ENCODE data around the gene PRKCA.

DNA sequence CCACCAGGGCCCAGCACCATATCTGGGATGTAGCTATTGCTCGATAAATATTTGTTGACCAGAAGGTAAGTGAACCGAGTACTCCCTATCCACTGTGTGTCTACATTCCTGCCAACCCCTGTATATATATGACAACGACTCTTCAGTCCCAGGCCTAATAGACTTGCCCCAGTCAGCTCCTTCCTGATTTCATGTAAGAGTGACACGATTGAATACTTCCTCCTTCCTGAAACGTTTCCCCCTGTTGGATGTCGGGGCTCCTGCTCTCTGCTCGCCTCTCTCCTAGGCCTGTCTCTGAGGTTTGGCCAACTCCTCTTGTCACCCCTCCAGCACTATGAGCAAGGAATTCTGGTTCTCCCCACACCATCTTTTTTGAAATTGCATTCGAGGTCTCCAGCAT is 178.9 kb downstream of the PRKCA start:
- TF ChIP-seq, protein P1, sequence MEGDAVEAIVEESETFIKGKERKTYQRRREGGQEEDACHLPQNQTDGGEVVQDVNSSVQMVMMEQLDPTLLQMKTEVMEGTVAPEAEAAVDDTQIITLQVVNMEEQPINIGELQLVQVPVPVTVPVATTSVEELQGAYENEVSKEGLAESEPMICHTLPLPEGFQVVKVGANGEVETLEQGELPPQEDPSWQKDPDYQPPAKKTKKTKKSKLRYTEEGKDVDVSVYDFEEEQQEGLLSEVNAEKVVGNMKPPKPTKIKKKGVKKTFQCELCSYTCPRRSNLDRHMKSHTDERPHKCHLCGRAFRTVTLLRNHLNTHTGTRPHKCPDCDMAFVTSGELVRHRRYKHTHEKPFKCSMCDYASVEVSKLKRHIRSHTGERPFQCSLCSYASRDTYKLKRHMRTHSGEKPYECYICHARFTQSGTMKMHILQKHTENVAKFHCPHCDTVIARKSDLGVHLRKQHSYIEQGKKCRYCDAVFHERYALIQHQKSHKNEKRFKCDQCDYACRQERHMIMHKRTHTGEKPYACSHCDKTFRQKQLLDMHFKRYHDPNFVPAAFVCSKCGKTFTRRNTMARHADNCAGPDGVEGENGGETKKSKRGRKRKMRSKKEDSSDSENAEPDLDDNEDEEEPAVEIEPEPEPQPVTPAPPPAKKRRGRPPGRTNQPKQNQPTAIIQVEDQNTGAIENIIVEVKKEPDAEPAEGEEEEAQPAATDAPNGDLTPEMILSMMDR (IDR thresholded peaks at IDR 0.05) = no peak
- TF ChIP-seq POLR2A (IDR thresholded peaks at IDR 0.05) (no peak), POLR2AphosphoS5 (IDR thresholded peaks at IDR 0.05) (no peak)

Measured in gastroesophageal sphincter (tissue), 3 donors.